HG03575 (cell line): ENCODE data around the gene HDAC11.
"Not testable (repeated sequence)": the region's sequence is repeated elsewhere in the genome, so short reads cannot be mapped to it uniquely, and the experiment has no call there.

Source experiments
- ATAC-seq: cut with Tn5 transposase; IDR thresholded peaks from one replicate; pipeline ENCODE4 v1.9.1; 2021; ENCODE audit not compliant: unreplicated experiment, insufficient number of reproducible peaks, low FRiP score; ENCODE audit errors: extremely low read depth

Gene HDAC11

DNA sequence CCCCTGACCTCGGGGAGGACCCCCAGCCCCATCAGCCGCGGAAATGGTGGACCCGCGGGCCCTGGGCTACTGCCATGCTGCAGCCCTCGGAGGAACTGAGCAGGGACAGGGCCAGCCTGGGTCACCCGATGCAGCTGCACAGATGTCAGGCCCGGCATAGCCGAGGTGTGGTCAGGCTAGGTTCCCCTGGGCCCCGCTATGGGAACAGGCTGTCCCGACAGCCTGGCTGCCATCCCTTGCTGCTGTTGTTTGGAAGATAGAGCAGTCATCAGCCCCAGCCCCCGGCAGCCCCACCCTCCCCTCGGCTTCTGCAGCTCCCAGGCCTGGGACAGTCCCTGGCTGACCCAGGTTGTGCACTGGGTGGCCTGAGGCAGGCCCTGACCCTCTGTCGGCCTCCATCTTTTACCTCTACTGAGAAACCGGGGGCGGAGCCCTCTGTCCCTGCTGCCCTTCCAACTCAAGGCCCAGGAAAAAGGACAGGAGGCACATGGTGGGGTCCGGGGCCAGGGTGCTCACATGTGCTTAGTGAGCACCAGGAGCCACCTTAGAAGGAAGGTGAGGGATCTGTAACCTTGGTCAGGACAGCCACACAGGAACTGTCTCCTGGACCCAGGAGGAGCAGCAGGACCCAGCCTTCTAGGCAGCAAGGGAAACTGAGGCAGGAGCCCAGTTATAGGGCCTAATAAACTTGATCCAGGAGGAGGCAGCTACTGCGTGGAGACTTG lies 37.3 kb downstream of the HDAC11 start:
- ATAC-seq, result no peak

DNA sequence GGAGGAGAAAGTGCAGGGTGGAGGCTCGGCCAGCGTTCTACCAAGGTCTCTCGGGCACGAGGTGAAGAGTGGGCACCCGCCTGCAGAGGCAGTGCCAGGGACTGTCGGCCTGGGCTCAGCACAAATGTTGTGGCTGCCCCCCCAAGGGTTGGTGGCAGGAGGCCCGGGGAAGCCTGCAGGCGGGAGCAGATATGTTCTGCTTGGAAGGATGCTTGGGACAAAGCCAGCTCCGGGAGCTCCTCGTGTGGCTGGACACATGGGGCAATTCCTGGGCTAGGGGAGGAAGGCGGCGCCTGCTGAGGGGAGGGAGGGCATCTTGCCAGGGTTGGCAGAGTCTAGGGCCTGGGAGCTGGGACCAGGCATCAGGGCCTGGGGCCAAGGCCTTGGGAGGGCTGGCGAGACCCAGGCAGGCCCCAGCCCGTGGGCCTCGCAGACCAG lies 38.4 kb downstream of the HDAC11 start:
- ATAC-seq, result no peak

DNA sequence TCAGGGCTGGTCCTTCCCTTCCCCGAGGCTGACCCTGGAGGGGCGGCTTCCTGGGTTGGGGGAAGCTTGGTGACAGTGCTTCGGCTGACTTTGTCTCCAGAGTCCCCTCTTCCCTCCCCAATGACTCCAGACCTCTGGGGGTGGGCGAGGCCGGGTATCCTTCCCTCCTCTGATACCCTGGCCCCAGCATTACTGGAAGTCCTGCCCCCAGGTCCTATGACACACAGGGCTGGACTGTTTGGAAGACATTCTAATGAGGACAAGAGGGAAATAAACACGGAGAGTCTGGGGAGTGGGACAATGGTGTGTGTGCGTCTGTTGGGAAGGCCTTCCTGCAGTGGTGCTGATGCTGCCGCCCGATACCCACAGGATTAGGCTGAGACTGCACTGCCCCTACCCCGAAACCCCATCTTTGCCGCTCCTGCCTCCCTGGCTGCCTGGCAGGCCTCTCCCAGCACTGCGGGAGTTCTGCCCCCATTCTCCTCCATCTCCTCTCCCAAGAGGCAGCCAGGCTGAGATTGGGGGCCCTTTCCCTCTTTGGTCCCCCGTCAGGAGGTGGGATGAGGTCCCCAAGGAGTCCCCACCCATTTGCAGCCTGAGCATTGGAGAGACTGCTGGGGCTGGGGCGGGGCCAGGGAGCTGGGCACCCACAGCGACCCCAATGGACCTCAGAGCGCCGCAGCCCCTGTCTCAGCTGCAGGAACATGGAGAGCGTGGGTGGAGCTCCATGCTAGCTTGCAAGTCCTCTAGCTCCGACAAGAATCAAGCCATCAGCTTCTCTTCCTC lies 39.1 kb downstream of the HDAC11 start:
- ATAC-seq, result no peak

DNA sequence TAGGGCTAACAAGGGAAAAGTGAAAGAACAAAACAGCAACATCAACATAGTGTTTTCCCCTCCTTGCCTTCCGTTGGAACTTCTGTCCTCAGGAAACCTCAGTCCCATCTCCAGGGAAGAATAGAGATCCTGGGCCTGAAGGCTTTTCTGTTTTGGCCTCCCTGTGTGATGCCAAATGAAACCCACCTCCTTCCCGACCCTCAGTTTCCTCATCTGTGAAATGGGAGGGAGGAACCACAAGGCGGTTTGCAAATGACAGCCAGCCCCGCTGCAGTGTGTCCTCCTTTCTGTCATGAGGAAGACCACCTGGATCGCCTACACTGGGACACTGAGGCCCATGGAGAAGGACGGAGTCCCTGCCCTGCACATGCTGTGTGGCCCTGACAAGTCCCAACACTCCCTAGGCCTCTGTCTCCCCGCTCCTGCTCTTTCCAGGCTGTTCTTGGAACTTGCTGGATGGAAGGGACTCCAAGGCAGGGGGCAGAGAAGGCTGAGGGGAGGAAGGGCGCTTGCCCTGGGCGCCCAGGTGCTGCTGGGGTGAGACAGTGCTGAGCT lies 40.3 kb downstream of the HDAC11 start:
- no peak for ATAC-seq

DNA sequence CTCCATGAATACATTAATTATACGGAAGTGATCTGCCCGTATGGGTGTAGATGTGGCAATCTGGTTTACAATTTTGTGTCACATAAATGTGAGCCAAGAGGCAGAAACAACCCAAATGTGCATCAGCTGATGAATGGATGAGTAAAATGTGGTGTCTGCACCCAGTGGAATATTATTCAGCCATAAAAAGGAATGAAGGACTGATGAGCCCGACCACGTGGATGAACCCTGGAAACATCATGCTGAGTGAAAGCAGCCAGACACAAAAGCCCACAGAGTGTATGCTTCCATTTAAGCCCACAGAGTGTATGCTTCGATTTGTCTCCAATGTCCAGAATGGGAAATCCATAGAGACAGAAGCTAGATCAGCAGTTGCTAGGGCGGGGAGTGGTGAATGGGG lies 41.2 kb downstream of the HDAC11 start:
- no peak for ATAC-seq

DNA sequence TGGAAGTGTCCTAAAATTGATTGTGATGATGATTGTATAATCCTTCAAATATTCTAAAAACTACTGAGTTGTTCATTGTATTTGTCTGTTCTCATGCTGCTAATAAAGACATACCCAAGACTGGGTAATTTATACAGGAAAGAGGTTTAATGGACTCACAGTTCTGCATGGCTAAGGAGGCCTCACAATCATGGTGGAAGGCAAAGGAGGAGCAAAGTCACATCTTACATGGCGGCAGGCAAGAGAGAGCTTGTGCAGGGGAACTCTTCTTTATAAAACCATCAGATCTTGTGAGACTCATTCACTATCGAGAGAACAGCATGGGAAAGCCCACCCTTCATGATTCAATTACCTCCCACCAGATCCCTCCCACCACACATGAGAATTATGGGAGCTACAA lies 41.6 kb downstream of the HDAC11 start:
- not testable (repeated sequence) for ATAC-seq

DNA sequence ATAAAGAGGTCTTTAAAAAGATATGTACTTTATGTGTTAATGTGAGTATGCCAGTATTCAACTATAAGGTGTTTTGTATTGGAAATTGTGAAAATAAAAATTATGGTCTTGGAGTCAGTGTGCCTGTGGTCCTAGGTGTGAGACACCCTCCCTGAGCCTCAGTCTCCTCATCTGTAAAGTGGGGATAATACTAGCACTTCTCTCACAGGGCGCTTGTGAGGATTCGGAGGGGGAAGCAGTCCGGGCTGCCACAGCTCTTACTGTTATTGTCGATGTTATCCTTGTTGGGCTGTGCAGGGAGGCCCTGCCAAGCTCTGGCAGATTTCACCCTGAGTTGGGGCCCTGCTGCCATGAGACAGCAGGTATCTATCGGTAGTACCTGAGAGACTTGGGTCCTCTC lies 42.1 kb downstream of the HDAC11 start:
- ATAC-seq, result no peak

DNA sequence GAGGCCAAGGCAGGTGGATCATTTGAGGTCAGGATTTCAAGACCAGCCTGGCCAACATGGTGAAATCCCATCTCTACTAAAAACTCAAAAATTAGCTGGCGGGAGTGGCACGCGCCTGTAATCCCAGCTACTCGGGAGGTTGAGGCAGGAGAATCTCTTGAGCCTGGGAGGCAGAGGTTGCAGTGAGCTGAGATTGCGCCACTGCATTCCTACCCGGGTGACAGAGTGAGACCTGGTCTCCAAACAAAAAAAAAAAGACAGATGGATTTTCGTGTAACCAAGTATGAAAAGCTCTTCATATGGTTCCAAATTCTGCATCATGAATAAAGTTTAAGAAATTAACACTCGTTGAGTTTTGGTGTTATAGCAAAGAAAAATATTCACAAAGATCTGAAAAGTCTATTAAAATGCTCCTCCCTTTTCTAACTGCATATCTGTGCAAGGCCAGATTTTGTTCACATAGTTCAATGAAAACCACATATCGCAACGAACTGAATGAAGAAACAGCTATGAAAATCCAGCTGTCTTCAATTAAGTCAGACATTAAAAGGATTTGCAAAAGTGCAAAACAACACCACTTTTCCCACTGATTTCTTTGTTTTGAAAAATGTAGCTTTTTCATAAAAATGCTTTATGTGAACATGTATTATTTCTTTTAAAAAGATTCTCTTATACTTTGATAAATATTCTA lies 45.0 kb downstream of the HDAC11 start:
- ATAC-seq, result no peak

DNA sequence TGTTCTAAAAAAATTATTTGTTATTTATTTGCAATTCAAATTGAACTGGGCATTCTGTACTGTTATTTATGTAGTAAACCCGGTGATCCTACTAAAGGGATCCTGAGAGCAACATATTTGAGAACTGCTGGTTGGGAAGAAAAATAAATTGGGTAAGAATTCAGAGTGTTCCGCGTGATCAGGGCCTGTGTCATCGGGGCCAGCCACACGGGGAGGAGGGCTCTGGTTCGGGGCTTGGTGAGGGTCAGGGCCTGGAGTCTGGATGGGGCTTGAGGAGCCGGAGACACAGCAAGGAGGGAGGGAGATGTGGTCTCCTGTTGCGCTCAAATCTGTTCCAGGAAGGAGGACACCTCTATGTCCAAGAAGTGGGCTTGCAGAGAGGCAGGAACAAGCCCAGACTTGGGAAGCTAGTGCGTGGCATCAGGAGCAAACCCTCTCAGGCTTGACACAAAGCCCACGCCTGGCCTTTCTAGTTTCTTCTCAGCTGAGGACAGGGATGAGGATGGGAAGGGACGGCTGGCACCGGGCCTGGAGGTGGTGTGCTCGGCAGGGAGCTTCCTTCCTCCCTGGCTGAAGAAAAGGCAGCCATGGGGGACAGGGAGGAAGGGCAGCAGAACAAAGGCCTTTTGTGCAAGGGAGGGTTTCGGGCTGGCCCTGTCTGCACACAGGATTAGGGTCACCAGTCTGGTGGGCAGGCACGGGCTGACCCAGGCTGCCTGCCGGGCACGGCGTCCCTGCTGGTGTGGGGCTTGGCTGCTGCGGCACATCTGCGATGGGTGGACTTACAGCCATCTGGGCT lies 45.9 kb downstream of the HDAC11 start:
- no peak for ATAC-seq

DNA sequence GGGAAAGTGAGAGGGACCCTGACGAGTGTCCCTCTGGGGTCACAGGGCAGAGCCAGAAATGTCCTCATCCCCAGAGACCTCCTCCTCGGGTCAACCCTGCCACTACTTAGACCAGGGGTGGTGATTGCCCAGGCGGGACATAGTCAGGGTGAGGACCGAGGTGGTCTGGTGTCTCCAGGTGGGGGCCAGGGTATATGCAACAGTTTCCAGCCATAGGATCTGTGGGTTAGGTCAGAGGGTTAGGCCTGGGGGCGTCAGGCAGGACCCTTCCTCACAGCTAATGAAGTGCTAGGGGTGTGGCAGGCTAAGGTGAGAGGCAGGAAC lies 46.5 kb downstream of the HDAC11 start:
- no peak for ATAC-seq

DNA sequence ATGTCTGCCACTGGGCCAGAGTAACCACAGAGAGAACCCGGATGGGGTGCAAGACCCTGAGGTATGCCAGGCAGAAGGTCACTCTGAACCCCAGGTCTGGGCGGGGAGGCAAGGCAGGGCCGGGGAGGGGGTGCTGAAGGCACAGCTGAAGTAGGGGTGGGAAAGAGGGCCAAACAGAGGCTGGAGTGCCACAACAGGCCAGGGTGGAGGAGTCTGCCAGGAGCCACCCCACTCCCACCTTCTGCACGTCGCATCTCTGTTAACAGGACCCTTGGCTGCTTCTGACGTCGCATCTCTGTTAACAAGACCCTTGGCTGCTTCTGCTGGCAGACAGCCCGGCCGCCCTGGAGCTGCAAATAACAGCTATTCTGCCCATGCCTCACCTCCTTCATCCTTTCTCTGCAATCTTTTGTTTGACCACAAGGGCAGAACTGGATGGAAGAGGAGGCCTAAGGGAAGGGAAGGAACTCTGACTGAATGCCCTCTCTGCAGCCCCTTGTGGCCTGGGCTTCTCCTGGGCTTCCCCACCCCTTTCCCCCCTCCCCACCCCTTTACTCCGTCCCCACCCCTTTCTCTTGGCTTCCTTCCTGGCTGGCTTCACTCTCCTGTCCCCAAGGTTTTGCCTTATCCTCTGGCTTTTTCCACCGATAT lies 48.2 kb downstream of the HDAC11 start:
- no peak for ATAC-seq

DNA sequence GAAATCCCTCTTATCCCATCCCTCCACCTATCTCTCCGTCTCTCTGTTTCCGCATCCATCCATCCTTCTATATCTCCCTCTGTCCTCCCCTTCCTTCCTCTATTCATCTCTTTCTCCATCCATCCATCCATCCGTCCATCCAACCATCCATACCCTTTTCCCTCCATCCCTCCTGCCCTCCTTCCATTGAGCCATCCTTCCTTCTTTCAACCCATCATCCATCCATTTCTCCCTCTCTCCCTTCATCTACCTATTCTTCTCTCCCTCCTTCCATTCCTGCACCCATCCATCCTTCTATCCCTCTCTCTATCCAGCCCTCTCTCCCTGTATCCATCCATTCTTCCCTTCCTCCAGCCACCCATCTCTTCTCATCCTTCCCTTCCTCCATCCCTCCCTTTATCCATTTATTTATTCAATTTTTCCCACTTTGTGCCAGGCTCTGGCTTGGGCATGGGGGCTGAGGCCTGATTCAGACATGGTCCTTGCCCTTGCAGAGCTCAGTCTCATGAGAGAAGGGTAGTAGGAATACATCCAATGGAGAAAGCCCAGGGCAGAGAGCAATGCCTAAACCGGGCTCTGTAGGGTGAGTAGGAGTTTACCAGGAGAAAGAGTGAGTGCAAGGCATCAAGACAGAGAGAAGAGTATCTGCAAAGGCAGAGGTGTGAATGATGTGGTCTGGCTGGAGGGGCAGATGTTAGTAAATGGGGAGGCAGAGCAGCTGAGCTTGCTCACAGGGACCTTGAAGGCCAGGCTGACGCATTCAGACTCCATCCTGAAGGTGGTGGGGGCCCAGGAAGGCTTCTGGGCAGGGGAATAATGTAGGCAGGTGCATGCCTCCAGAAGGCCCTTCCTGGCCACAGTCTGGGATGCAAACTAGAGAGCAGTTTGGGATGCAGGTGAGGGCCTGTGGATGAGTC lies 49.3 kb downstream of the HDAC11 start:
- no peak for ATAC-seq

DNA sequence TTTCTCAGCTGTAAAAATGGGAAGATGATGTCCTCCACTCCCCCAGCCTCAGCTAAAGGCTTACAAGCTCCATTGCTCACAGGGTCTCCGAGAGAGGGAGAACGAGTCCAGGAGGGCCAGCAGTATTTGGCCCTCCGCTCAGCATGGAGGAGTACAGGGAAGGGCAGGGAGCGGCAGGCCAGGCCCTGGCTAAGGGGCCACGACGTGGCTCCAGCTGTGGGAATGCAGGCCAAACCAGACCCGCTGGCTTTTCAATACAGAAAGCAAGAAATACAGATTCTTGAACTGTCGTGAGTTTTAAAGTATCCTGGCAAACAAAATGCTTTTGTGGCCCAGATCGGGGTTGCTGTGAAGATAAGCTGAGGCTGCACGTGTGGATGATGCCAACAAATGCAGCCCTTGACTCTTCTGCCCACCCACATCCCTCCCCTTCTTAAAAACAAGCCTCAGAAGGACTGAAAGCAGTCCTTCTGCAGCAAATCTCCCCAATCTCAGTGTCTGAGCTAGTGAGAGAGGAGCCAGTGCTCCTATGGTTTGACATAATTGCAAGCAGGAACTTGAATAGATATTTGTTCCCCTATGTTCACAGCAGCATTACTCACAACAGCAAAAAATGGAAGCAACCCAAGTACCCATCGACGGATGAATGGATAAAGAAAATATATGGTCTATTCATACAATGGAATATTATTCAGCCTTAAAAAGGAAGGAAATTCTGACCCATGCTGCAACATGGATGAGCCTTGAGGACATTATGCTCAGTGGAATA lies 50.3 kb downstream of the HDAC11 start:
- no peak for ATAC-seq

DNA sequence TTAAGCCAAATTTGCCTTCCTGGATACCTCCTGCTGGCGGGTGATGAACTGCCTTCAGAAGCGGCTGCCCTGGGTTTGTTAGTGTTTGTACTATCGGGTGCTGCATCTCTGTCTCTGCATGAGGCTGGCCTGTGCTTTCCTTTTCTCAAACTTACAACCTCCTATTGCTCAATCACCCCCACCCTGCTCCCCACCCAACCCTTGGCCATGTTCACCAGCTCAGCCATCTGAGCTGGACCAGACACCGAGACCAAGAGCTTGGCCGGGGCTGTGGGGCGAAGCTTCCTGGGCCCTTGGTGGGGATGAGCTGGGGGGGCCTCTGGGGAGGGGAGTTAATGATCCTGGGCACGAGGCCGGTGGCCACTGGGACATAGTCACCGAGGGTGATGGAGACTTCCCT lies 52.0 kb downstream of the HDAC11 start:
- ATAC-seq, result no peak

DNA sequence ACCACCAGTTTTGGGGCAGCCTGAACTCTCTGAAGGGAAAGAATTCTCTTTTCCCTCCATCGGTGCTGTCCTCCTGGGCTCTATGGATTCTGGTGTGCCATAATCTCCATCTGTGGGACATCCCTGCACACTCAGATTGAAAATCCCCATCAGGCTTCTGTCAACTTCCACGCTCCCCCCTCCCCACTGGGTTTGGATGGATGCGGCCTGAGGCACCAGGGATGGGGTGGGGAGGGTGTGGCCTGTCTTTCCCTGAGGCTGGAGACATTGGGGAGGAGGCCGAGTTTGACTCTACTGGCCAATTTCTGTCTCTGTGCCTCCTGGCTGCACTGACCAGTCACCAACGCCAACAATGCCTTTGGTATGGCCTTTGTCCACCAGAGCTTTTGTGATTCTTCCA lies 52.5 kb downstream of the HDAC11 start:
- no peak for ATAC-seq

DNA sequence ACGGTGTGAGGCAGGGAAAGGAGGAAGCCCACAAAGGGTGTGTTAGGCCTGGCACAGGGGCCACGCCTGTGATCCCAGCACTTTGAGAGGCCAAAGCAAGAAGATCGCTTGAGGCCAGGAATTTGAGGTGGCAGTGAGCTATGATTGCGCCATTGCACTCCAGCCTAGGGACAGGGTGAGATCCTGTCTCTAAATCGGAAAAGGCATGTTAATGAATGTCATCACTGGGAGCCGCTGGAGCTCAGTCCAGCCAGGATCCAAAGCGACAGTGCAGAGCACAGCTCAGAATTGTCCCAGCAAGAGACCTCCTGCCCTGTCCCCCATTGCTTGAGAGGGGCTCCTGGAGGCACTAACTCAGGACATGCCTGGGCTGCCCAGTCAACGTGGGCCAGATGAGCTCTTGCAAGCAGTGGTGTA lies 53.8 kb downstream of the HDAC11 start:
- ATAC-seq, result no peak

DNA sequence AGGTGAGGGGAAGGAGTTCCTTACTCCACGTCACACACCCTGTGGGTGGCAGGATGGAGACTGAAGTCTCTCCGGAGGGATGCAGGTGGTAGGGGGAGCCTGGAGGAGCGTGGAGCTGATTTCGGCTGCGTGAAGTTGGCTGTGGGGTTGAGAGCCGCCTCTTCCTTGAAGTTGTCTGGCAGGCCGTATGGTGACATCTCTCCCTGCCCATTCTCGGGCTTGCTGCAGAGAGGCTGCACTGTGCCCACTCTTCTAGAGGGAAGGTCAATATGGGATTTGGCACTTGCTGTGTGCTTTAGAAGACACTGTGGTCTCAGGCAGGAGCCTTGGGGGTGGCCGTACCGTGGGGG lies 55.4 kb downstream of the HDAC11 start:
- no peak for ATAC-seq
